GM18867 (cell line): ENCODE data around the gene TOMM40.
"Not testable (repeated sequence)": the region's sequence is repeated elsewhere in the genome, so short reads cannot be mapped to it uniquely, and the experiment has no call there.

Experiments
- ATAC-seq: cut with Tn5 transposase; IDR thresholded peaks from one replicate; pipeline ENCODE4 v1.9.1; 2021; ENCODE audit warnings: mild to moderate bottlenecking, moderate library complexity; ENCODE audit not compliant: unreplicated experiment

The TOMM40 gene

DNA sequence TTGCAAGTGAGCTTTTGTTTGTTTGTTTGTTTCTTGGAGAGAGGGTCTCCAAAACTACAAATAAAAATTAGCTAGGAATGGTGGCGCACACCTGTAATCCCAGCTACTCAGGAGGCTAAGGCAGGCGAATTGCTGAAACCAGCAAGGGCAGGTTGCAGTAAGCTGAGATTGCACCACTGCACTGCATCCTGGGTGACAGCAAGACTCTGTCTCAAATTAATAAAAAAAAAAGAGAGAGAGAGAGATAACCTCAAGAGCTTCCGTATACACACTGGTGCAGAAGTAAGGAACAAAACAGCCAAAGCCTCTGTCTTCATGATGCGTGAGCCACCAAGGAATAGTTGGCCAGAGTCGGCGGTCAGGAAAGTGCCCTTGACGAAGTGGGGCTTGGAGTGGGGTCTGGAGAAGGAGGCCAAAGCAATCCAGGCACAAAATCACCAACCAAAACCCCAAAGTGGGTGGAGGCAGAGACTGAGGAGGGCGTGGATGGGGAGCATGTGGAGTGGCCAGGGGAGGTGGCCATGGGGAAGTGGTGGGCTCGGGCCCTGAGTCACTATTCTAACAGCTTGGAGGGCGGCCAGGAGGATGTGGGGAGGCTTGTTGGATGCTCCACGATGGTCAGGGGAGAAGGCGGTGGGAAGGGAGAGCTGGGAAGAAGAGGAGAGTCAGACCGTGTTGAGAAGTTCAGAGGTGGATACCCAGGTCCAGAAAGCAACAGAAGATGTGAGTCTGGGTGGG lies 21.2 kb upstream of the TOMM40 start:
- ATAC-seq = no peak

DNA sequence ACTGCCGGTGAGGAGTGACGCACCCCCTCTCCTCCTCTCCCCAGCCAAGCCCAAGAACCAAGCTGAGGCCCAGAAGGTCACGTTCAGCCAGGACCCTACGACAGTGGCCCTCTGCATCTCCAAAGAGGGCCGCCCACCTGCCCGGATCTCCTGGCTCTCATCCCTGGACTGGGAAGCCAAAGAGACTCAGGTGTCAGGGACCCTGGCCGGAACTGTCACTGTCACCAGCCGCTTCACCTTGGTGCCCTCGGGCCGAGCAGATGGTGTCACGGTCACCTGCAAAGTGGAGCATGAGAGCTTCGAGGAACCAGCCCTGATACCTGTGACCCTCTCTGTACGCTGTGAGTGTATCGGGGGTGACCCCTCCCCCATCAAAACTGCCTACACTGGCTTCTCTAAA lies 19.2 kb upstream of the TOMM40 start:
- no peak for ATAC-seq

DNA sequence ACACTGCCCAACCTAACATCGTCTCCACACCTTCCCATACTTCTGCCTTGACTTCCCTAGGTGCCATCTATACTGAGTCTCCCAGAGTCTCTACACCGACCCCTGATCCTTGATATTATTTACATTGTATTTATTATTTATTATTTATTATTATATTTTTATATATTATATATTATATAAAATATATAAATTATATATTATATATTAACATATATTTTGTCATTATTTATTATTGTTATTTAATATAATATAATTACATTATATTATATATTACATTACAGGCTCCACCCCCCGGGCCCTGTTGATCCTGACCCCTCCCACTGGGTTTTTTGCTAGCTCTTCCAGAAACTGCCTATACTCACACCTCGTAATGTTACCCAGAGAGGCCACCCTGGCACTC lies 18.4 kb upstream of the TOMM40 start:
- no peak for ATAC-seq

DNA sequence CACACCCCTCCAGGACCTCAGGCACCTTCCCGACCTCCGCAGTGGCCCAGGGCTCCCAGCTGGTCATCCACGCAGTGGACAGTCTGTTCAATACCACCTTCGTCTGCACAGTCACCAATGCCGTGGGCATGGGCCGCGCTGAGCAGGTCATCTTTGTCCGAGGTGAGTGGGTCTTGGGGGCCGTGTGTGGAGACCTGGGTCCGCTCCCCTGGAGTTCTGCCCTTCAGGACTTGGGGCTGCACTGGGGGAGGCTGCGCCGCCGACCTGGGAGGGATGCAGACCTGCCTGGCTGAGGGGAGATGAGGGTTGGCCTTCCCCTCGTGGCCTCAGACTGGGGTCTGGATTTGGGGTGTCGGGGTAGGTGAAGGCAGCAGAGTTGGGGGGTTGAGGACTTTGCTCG lies 16.7 kb upstream of the TOMM40 start:
- no peak for ATAC-seq

DNA sequence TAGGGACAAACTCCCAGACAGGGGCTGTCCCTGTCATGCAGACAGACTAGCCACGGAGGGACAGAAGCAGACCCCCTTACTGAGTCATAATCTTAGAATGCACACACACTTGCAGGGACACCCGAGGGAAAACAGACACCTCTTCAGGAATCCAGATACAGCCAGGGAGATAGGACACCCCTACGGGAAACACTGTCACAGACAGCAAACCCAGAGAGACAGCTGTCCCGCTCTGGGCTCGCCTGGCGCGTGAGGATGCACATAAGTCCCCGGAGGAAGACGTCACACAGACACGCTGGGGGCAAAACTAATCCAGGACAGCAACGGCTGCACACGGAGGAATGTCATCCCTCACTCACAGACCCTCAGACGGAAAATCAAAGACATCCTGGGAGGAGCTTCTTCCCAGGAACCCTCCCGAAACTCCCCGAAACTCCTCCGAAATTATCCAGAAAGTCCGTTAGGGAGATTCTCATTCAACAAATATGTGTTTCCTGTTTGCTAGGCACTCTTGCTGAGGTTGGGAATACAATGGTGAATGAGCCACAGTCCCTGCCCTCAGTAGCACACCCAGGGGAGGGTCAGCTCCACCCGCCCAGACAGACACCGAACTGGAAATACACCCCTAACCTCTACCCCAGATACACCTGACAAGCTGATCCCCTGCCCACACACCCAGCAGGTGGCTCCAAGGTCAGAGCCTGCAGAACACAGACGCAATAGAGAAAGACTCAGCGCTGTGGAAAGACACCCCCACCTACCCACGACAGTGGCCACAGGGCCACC lies 15.2 kb upstream of the TOMM40 start:
- ATAC-seq = no peak

DNA sequence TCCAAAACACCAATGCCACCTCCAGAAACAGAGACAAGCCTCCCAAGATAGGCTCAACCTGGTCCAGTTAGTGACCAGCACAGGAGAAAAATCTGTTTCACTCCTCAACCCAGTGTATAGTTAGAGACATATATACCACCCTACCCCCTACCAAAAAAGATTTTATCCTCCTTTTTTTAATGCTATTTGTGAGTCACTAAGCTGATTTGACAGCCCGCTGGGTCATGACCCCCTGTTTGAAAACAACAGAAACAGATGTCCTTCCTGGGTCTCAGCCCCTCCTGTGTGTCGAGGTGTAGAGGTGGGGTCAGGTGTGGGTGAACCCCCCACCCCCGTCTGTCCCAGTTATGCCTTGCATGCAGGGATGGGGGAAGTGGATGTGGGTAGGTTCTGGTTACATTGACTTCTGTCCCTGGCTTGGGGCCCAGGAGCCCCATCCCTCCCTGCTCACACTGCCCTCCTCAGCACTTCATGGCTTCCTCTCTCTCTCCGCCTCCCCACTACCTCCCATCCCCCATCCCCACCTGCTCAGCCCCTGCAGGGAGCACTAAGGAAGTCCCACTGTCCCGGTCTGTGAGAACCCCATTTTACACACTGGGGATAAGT lies 14.0 kb upstream of the TOMM40 start:
- ATAC-seq = no peak

DNA sequence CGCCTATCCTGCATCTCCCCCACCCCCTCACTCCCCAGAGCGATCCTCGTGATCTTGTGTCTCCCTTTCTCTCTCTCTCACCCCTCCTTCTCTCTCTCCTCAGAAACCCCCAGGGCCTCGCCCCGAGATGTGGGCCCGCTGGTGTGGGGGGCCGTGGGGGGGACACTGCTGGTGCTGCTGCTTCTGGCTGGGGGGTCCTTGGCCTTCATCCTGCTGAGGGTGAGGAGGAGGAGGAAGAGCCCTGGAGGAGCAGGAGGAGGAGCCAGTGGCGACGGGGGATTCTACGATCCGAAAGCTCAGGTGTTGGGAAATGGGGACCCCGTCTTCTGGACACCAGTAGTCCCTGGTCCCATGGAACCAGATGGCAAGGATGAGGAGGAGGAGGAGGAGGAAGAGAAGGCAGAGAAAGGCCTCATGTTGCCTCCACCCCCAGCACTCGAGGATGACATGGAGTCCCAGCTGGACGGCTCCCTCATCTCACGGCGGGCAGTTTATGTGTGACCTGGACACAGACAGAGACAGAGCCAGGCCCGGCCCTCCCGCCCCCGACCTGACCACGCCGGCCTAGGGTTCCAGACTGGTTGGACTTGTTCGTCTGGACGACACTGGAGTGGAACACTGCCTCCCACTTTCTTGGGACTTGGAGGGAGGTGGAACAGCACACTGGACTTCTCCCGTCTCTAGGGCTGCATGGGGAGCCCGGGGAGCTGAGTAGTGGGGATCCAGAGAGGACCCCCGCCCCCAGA lies 12.8 kb upstream of the TOMM40 start:
- no peak for ATAC-seq

DNA sequence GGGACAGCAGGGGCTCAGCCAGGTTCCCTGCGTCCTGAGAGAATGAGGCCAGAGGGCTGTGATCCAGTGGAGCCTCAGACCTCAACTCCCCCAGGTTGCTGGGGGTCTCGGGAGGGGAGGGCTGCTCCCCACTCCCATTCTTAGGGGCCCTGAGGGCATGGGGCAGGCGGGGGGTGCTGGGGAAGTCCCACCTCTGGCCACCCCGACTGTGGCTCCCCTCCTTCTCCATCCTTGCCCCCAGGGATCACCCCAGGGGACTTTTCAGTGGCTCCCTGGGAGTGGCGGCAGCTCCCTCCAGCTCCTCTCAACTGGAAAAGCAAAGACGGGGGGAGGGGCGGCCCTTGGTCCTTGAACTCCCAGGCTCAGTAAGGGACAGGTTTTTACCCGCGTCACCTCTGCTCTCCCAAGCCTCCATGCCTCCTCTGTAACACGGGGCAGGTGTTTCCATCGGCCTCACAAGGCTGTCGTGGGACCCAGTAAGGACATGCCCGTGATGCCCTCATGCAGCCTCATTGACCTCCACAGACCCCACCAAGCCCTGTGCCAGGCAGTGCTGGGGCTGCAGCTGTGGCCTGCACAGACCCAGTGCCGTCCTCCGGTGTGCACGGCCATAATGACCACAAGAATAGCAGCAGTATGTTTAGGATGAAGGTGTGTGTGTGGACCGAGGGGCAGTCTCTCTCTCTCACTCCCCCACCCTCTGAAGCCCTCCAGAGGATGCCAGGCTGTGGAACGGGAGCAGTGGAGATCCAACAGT lies 11.6 kb upstream of the TOMM40 start:
- no peak for ATAC-seq

DNA sequence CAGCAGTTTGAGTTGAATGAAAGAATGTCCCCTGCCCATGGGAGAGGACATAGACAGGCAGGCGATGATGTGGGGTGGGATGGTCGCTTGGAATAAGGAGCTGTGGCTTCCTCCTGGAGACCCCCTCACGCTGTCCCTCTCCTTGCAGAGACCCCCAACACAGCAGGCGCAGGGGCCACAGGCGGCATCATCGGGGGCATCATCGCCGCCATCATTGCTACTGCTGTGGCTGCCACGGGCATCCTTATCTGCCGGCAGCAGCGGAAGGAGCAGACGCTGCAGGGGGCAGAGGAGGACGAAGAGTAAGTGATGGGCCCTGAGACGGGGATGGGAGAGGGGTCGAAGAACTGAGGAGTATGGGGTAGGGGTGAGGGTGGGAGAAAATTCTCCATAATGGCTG lies 9.0 kb upstream of the TOMM40 start:
- no peak for ATAC-seq

DNA sequence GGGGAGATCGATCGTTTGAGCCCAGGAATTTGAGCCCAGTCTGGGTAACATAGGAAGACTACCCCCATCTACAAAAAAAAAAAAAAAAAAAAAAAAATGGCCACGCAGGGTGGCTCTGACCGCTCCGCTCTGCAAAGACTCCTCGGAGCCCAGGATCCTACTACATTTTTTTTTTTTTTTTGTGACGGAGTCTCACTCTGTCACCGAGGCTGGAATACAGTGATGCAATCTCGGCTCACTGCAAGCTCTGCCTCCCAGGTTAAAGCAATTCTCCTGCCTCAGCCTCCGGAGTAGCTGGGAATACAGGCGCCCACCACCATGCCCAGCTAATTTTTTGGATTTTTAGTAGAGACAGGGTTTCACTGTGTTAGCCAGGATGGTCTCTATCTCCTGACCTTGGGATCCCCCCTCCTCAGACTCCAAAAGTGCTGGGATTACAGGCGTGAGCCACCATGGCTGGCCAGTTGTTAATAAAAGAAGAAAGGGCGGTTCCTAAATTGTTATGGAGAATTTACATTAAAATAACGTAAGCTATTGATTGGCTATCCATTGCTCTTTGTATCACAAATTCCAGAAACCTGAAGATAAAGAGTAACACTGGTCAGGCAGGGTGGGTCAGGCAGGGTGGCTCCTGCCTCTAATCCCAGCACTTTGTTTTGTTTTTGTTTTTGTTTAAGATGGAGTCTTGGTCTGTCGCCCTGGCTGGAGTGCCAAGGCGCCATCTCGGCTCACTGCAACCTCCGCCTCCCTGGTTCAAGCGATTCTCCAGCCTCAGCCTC lies 8.2 kb upstream of the TOMM40 start:
- not testable (repeated sequence) for ATAC-seq

DNA sequence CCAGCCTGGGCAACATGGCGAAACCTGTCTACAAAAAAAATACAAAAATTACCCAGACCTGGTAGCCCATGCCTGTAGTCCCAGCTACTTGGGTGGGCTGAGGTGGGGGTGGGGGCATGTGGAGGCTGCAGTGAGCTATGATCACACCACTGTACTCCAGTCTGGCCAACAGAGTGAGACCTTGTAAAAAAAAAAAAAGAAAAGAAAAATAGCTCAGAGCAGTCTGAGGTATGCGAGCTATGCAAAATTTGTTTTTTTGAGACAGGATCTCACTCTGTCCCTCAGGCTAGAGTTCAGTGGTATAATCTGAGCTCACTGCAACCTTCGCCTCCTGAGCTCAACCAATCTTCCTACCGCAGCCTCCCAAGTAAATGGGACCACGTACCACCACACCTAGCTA lies 7.1 kb upstream of the TOMM40 start:
- no peak for ATAC-seq

DNA sequence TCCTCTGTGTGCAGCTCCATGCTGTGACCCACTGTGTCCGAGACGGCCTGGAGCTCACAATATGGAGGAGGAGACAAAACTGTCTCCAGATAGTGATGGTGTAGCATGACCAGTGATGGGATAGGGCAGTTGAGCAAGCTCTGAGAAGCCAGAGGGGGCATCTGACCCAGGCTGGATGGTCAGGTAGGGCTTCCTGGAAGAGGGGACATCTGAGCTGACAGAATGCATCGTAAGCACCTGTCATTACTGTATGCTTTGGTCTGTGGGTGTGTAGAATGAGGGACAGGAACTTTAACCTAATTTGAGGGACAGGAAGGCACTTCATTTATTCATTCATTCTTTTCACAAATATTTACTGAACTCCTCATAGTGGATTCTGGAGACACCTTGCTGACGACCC lies 6.5 kb upstream of the TOMM40 start:
- no peak for ATAC-seq

DNA sequence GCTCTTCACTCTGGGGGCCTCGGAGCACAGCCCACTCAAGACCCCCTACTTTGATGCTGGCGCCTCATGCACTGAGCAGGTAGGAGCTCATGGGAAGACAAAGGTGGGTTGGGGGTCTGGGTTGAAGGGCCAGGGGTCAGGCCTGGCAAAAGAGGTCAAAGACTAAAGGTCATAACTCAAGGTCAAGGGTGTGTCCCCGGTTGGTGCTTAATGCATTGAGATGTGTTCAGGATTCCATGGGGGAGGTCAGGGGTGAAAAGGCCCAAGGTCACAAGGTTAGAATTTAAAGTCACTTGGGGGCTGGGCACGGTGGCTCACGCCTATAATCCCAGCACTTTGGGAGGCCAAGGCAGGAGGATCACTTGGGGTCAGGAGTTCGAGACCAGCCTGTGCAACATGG lies 4.9 kb upstream of the TOMM40 start:
- no peak for ATAC-seq

DNA sequence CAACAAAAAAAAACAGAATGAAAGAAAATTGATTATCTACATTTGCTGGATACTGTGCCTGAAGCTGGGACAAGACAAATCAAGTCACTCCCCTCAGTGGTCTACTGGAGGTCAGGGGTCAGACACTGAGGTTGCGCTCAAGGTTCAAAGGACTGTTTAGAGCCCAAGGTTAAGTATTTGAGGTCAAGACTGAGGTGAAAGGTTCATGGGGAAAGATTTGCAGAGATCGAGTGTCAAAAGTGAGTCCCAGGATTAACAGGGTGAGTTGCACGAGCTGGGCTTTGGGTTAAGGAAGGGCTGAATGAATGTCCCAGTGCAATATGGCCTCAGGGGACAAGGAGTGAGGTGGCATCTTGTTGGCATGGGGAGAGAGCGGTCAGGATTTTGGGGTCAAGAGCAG lies 3.4 kb upstream of the TOMM40 start:
- ATAC-seq = no peak

DNA sequence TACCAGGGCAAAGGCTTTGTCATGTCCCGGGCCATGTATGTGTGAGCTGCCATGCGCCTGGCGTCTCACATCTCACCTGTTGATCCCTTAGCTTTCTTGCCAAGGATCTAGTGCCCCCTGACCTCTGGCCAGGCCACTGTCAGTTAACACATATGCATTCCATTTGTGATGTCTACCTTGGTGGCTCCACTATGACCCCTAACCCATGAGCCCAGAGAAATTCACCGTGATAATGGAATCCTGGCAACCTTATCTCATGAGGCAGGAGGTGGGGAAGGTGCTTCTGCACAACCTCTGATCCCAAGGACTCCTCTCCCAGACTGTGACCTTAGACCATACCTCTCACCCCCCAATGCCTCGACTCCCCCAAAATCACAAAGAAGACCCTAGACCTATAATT lies 2.7 kb upstream of the TOMM40 start:
- not testable (repeated sequence) for ATAC-seq

DNA sequence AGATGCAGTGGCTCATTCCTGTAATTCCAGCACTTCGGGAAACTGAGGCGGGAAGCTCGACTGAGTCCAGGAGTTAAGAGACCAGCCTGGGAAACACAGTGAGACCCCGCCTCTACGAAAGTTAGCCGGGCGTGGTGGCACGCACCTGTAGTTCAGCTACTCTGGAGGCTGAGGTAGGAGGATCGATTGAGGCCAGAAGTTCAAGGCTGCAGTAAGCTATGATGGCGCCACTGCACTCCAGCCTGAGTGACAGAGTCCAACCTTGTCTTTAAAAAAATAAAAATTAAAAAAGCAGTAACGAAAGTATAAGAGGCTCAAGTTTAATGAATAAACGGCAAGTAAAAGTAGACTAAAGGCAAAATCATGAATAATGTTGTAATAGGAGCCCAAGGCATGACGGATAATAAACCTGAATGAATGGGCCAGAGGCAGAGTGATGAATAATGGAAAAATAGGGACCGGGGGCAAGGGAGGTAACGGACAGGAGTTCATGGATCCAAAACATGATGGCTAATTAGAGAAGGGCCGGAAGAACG lies 1.2 kb upstream of the TOMM40 start:
- no peak for ATAC-seq

DNA sequence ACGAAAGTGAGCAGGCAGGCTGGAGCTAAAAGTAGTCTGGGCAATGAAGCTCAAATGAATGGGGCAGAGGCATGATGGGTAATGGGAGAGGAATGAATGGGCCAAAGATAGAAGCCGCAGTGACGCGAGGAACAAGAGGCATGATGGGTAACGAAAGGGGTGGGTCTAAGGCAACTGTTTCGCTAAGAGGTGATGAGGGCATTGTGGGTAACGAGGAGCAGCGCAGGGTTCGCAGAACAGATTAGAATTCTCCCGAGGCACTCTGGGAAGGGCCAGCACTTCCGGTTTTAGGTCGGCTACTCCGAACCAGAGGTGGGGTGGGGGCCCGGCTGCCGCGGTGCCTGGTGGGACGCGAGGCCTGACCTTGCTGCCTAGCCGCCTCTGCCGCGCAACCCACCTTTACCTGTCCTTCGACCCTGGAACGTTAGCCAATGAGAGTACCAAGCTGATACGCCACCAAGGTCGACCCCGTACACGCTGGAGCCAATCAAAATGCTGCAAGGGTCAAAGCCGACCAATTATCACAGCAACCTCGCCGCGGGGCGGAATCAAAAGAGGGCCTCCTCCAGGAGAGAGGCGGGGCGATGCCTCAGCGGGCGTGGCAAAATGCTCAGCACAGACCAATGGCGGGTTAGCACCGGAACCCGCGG lies 563 bp upstream of the TOMM40 start:
- ATAC-seq = peak; percentile 79

DNA sequence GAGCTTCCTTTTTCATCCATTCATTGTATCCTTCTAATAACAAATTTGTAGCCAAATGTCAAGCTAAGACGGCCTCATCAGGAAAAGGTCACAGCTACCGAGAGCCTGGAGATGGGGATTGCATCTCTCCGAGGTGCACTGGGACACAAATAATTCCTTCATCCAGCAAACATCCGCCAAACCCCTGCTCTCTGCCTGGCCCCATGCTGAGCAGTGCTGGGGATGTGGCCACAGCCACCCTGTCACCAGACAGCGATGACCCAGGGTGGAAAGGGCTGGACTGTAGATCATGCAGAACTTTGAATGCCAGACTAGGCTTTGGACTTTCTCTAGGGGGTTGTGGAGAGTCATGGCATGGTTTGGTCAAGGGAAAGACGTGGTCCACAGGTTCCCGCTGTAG lies 1.9 kb downstream of the TOMM40 start:
- ATAC-seq = no peak
